Kidney (tissue), 14 donors: Measurements from ENCODE around the gene GARIN5A. TPM values are rescaled to one million over a fixed set of nuclear protein-coding genes. Genes with fewer than 3 reads are reported as not detected.

ENCODE experiments used
- DNase-seq, 5 donors: peaks; one replicate each; pipeline ENCODE4 v3.0.0-alpha.2; 2013 to 2020
- FAIRE-seq: peaks from 2 replicates; lab custom pipeline; 2012; peaks lifted over from hg19 to GRCh38; lab: Jason Lieb, UNC
- H3K27ac ChIP-seq, 2 donors: one replicate each; pipeline ENCODE4 v1.7.0; 2013; ENCODE audit warnings: low read depth in 2 of 2, low read length in 2 of 2, inconsistent platforms in 1 of 2
- H3K27me3 ChIP-seq: one replicate; pipeline ENCODE4 v1.7.1; 2013; ENCODE audit warnings: low read length, inconsistent platforms; ENCODE audit not compliant: control insufficient read depth, insufficient read depth
- H3K36me3 ChIP-seq, 3 donors: one replicate each; pipeline versions ENCODE4 v1.7.0 to v1.7.1; 2013; ENCODE audit warnings: low read length in 3 of 3, control low read depth in 1 of 3, inconsistent platforms in 1 of 3; ENCODE audit not compliant: insufficient read depth in 3 of 3, control insufficient read depth in 2 of 3
- H3K4me1 ChIP-seq, 3 donors: one replicate each; pipeline versions ENCODE4 v1.7.0 to v1.7.1; 2013; ENCODE audit warnings: low read length in 3 of 3, inconsistent platforms in 1 of 3, low read depth in 1 of 3; ENCODE audit not compliant: control insufficient read depth in 2 of 3, insufficient read depth in 2 of 3
- H3K4me3 ChIP-seq, 3 donors: one replicate each; pipeline versions ENCODE4 v1.7.0 to v1.8.1; 2013; ENCODE audit warnings: low read length in 3 of 3, control low read depth in 1 of 3, inconsistent platforms in 1 of 3
- H3K9ac ChIP-seq, 3 donors: one replicate each; pipeline versions ENCODE4 v1.7.0 to v1.7.1; 2013; ENCODE audit warnings: low read length in 3 of 3, control low read depth in 1 of 3, inconsistent platforms in 1 of 3
- H3K9me3 ChIP-seq, 3 donors: one replicate each; pipeline versions ENCODE4 v1.7.0 to v1.7.1; 2013; ENCODE audit warnings: low read length in 3 of 3, control low read depth in 1 of 3, inconsistent platforms in 1 of 3; ENCODE audit not compliant: control insufficient read depth in 2 of 3, insufficient read depth in 1 of 3
- CTCF ChIP-seq: IDR thresholded peaks from 3 replicates; pipeline ENCODE4 v1.5.1; 2012; ENCODE audit warnings: mild to moderate bottlenecking, moderate library complexity, borderline replicate concordance; ENCODE audit not compliant: insufficient read depth; ENCODE audit errors: extremely low read depth
- intact Hi-C: fragments of 100-400 bp; cut with DNase I; formaldehyde crosslinking; loops from one replicate; pipeline ENCODE4 v1.11.1; 2022
- polyA plus RNA-seq: library from polyadenylated mRNA; stranded (reverse); fragments of 350-450 nt; fragmentation: Illumina TruSeq; extraction: RNeasy Lipid Tissue Mini Kit (QIAGEN cat#74804); gene quantifications from one replicate; pipeline ENCODE4 v1.2.3, GENCODE V29; 2014; ENCODE audit warnings: low read depth, low replicate concordance; ENCODE audit not compliant: insufficient read depth
- total RNA-seq: library from RNA; stranded (reverse); fragmentation: NEBNext Ultra II Directional; extraction: Animal tissue kit (Norgen Biotek cat#: 25700); gene quantifications from one replicate; pipeline ENCODE4 v1.2.1, GENCODE V29; 2021
- donor health status: control.
- donor health status: control.
- donor health status: control.
- donor health status: control.
- donor health status: control.
- donor health status: DM: yes; HTN: yes; CAD: no.
- donor health status: Normal renal cell carcinoma (clear cell type).

Gene GARIN5A
- total and polyA plus RNA-seq, 2 donors from 2014 or later: 2.0 to 9.0 TPM

GRCh38 chr19:50510121-50510670, 33.5 kb upstream of the GARIN5A start:
- DNase-seq (peak in 3 of 5 donors; percentile 21 to 85 (median 81)), FAIRE-seq (no peak)
- H3K4me1 ChIP-seq: peaks cover 0 to 9% (median 6%) of the 10 kb centered on the region in 3 donors
- peak overlapping the region; percentile 1 to 78 (median 73) for H3K9ac ChIP-seq
- peak overlapping the region; percentile 33 to 88 (median 75) for H3K4me3 ChIP-seq
- TF ChIP-seq CTCF: no peak
- no peaks in the 10 kb centered on the region for H3K36me3 ChIP-seq
- intact Hi-C loops: no loop called here
- H3K27me3 ChIP-seq: no peaks in the 10 kb centered on the region
- peak overlapping the region in 1 of 2 donors; percentile 27 for H3K27ac ChIP-seq
- H3K9me3 ChIP-seq: no peaks in the 10 kb centered on the region

GRCh38 chr19:50509366-50509765, 32.7 kb upstream of the GARIN5A start:
- FAIRE-seq: no peak
- TF ChIP-seq CTCF: no peak
- DNase-seq: peak in 2 of 5 donors; percentile 55 to 59
- Histone ChIP-seq H3K4me1 (peaks cover 0 to 9% (median 6%) of the 10 kb centered on the region in 3 donors), H3K4me3 (no peak overlapping the region), H3K27me3 (no peaks in the 10 kb centered on the region), H3K36me3 (no peaks in the 10 kb centered on the region), H3K9ac (no peak overlapping the region), H3K27ac (no peak overlapping the region), H3K9me3 (no peaks in the 10 kb centered on the region)
- intact Hi-C loops: no loop called here

GRCh38 chr19:50508843-50509190, 32.2 kb upstream of the GARIN5A start:
- no peaks in the 10 kb centered on the region for H3K9me3 ChIP-seq
- DNase-seq: peak in 1 of 5 donors; percentile 23
- intact Hi-C loops: no loop called here
- H3K9ac ChIP-seq: no peak overlapping the region
- TF ChIP-seq CTCF: no peak
- H3K36me3 ChIP-seq: no peaks in the 10 kb centered on the region
- H3K27me3 ChIP-seq: no peaks in the 10 kb centered on the region
- peaks cover 0 to 7% (median 6%) of the 10 kb centered on the region in 3 donors for H3K4me1 ChIP-seq
- no peak overlapping the region for H3K27ac ChIP-seq
- no peak overlapping the region for H3K4me3 ChIP-seq
- FAIRE-seq: no peak

- no peak for FAIRE-seq
- intact Hi-C loops: no loop called here
- H3K4me1 ChIP-seq: peaks cover 0 to 7% (median 6%) of the 10 kb centered on the region in 3 donors
- no peaks in the 10 kb centered on the region for H3K9me3 ChIP-seq
- no peaks in the 10 kb centered on the region for H3K27me3 ChIP-seq
- peak in 1 of 5 donors; percentile 65 for DNase-seq
- H3K27ac ChIP-seq: no peak overlapping the region
- H3K9ac ChIP-seq: no peak overlapping the region
- H3K4me3 ChIP-seq: no peak overlapping the region
- no peak for TF ChIP-seq CTCF
- no peaks in the 10 kb centered on the region for H3K36me3 ChIP-seq
These were observed 30.7 kb upstream of the GARIN5A start for GRCh38 chr19:50507376-50507775.
